Upper lobe of left lung (tissue), 6 donors: ENCODE results near the gene PPIE. TPM values are rescaled to one million over a fixed set of nuclear protein-coding genes. Genes with fewer than 3 reads are reported as not detected.
"Not testable (repeated sequence)": the region's sequence is repeated elsewhere in the genome, so short reads cannot be mapped to it uniquely, and the experiment has no call there.

Source experiments
- ATAC-seq, 2 donors: fragments of 200-7000 bp; cut with Tn5 transposase; one replicate each; pipeline ENCODE4 v1.9.1; 2022; ENCODE audit warnings: mild to moderate bottlenecking in 2 of 2, moderate library complexity in 2 of 2; ENCODE audit not compliant: low FRiP score in 2 of 2
- DNase-seq, 2 donors: peaks; one replicate each; pipeline ENCODE4 v3.0.0-alpha.2; 2019 to 2020
- H3K27ac ChIP-seq, 4 donors: fragments of 200-600 bp; sonication (generic); one replicate each; pipeline ENCODE4 v1.5.1; 2016 to 2019
- H3K27me3 ChIP-seq, 4 donors: fragments of 200-600 bp; sonication (generic); one replicate each; pipeline ENCODE4 v1.5.1; 2017 to 2019
- H3K36me3 ChIP-seq, 4 donors: fragments of 200-600 bp; sonication (generic); one replicate each; pipeline ENCODE4 v1.5.1; 2016 to 2019
- H3K4me1 ChIP-seq, 4 donors: fragments of 200-600 bp; sonication (generic); one replicate each; pipeline ENCODE4 v1.5.1; 2018 to 2019
- H3K4me3 ChIP-seq, 4 donors: fragments of 200-600 bp; sonication (generic); one replicate each; pipeline ENCODE4 v1.5.1; 2017 to 2019; ENCODE audit warnings: mild to moderate bottlenecking in 2 of 4, moderate library complexity in 1 of 4
- H3K9me3 ChIP-seq, 4 donors: fragments of 200-600 bp; sonication (generic); one replicate each; pipeline ENCODE4 v1.5.1; 2018 to 2019
- CTCF ChIP-seq, 6 experiments: fragments of 450-650 bp in 4 of 6; fragments of 200-600 bp in 2 of 6; sonication (generic) in 2 of 6; IDR thresholded peaks; one replicate each; pipeline ENCODE4 v1.5.1; 2016 to 2019; ENCODE audit warnings: antibody characterized with exemption in 6 of 6
- EP300 ChIP-seq, 4 donors: sonication (generic); formaldehyde crosslinking; IDR thresholded peaks; one replicate each; pipeline ENCODE4 v1.5.1; 2017; ENCODE audit warnings: antibody characterized with exemption in 4 of 4, control low read depth in 2 of 4
- POLR2A ChIP-seq, 4 donors: fragments of 450-650 bp; IDR thresholded peaks; one replicate each; pipeline ENCODE4 v1.5.1; 2016 to 2017; ENCODE audit warnings: antibody characterized with exemption in 4 of 4, mild to moderate bottlenecking in 2 of 4
- POLR2AphosphoS5 ChIP-seq, 2 donors: sonication (generic); formaldehyde crosslinking; IDR thresholded peaks; one replicate each; pipeline ENCODE4 v1.5.1; 2017; ENCODE audit warnings: antibody characterized with exemption in 2 of 2
- WGBS, 2 donors: methylation state at CpG; one replicate each; pipeline ENCODE4 v1.1.5; 2017 to 2018; 5-methylcytosine and 5-hydroxymethylcytosine counted together
- total RNA-seq, 6 donors: library from RNA; depleted of rRNA in 4 of 6; stranded (reverse); fragments of >200 nt in 4 of 6; gene quantifications; one replicate each; pipeline versions ENCODE4 v1.1.0 to v1.2.1, GENCODE V29; 2016 to 2021
- donor health status: DM: no; HTN: no; CAD: no; lungs with moderate emphysema.
- donor health status: DM: no; HTN: yes; CAD: no; lungs with severe emphysema.

Gene PPIE
- total RNA-seq, 6 donors from 2014 or later: 23.6 to 54.5 (median 36.1) TPM

GRCh38 chr1:39781349-39781715 lies 42.6 kb downstream of the PPIE start:
- Histone ChIP-seq H3K4me3 (no peak overlapping the region), H3K27me3 (no peaks in the 10 kb centered on the region), H3K9me3 (no peaks in the 10 kb centered on the region), H3K4me1 (no peaks in the 10 kb centered on the region), H3K27ac (no peak overlapping the region), H3K36me3 (no peaks in the 10 kb centered on the region)
- no peak for TF ChIP-seq CTCF (IDR thresholded peaks at IDR 0.05)
- ATAC-seq (no peak), DNase-seq (no peak)
- WGBS, 2 donors: 83 to 92% methylated on average over 2 of the region's 2 CpGs

- no peaks in the 10 kb centered on the region for H3K9me3 ChIP-seq
- no peak overlapping the region for H3K27ac ChIP-seq
- WGBS, 2 donors: 87 to 92% methylated on average over 6 of the region's 6 CpGs
- TF ChIP-seq POLR2AphosphoS5 (IDR thresholded peaks at IDR 0.05): no peak
- no peak for TF ChIP-seq CTCF (IDR thresholded peaks at IDR 0.05)
- TF ChIP-seq EP300 (IDR thresholded peaks at IDR 0.05): no peak
- no peak for TF ChIP-seq POLR2A (IDR thresholded peaks at IDR 0.05)
- DNase-seq: no peak
- H3K4me1 ChIP-seq: peaks cover 0 to 3% (median 0%) of the 10 kb centered on the region in 4 donors
- ATAC-seq: no peak
- H3K4me3 ChIP-seq: no peak overlapping the region
- no peaks in the 10 kb centered on the region for H3K36me3 ChIP-seq
- H3K27me3 ChIP-seq: no peaks in the 10 kb centered on the region
These were observed 43.4 kb downstream of the PPIE start for GRCh38 chr1:39782103-39782502.

- WGBS, 2 donors: 84 to 95% methylated on average over 10 of the region's 10 CpGs
These were observed 44.0 kb downstream of the PPIE start for GRCh38 chr1:39782685-39783084.

GRCh38 chr1:39786303-39787107 lies 47.8 kb downstream of the PPIE start:
- not testable (repeated sequence) for H3K9me3 ChIP-seq, H3K27ac ChIP-seq, ATAC-seq, DNase-seq, H3K36me3 ChIP-seq, H3K4me3 ChIP-seq
- peaks cover 0 to 20% (median 2%) of the 10 kb centered on the region in 4 donors for H3K27me3 ChIP-seq
- WGBS, 2 donors: 86 to 92% methylated on average over 3 to 10 of the region's 12 CpGs
- peaks cover 4 to 30% (median 10%) of the 10 kb centered on the region in 4 donors for H3K4me1 ChIP-seq

More at GRCh38 chr1:39782685-39783084, 44.0 kb downstream of the PPIE start:
- not testable (repeated sequence) for H3K27ac ChIP-seq, ATAC-seq, H3K4me1 ChIP-seq, H3K4me3 ChIP-seq, H3K27me3 ChIP-seq, DNase-seq, H3K36me3 ChIP-seq, H3K9me3 ChIP-seq

- H3K36me3 ChIP-seq, H3K9me3 ChIP-seq, H3K27ac ChIP-seq, DNase-seq, H3K4me3 ChIP-seq, ATAC-seq: not testable (repeated sequence)
- Histone ChIP-seq H3K27me3 (peaks cover 0 to 20% (median 2%) of the 10 kb centered on the region in 4 donors), H3K4me1 (peaks cover 4 to 30% (median 10%) of the 10 kb centered on the region in 4 donors)
- 84 to 92% methylated on average over 5 of the region's 5 CpGs for WGBS, 2 donors
These were observed 48.4 kb downstream of the PPIE start for GRCh38 chr1:39787108-39787375.

- no peak overlapping the region for H3K4me3 ChIP-seq
- peaks cover 0 to 20% (median 2%) of the 10 kb centered on the region in 4 donors for H3K27me3 ChIP-seq
- no peaks in the 10 kb centered on the region for H3K36me3 ChIP-seq
- TF ChIP-seq POLR2A (IDR thresholded peaks at IDR 0.05): no peak
- TF ChIP-seq CTCF (IDR thresholded peaks at IDR 0.05): no peak
- TF ChIP-seq EP300 (IDR thresholded peaks at IDR 0.05): no peak
- TF ChIP-seq POLR2AphosphoS5 (IDR thresholded peaks at IDR 0.05): no peak
- no peaks in the 10 kb centered on the region for H3K9me3 ChIP-seq
- 57 to 70% methylated on average over 5 to 8 of the region's 11 CpGs for WGBS, 2 donors
- peaks cover 4 to 30% (median 10%) of the 10 kb centered on the region in 4 donors for H3K4me1 ChIP-seq
- no peak for DNase-seq
- H3K27ac ChIP-seq: no peak overlapping the region
- ATAC-seq: no peak
These were observed 48.8 kb downstream of the PPIE start for GRCh38 chr1:39787468-39787867.

GRCh38 chr1:39787964-39788363 lies 49.3 kb downstream of the PPIE start:
- DNase-seq: peak in 1 of 2 donors; percentile 86
- H3K4me3 ChIP-seq: peak overlapping the region in 3 of 4 donors; percentile 67 to 74 (median 69)
- H3K4me1 ChIP-seq: peaks cover 4 to 30% (median 10%) of the 10 kb centered on the region in 4 donors
- not testable (repeated sequence) for H3K36me3 ChIP-seq, H3K27ac ChIP-seq, H3K9me3 ChIP-seq, ATAC-seq
- H3K27me3 ChIP-seq: peaks cover 0 to 20% (median 2%) of the 10 kb centered on the region in 4 donors
- 36% methylated on average over 14 of the region's 55 CpGs; no CpG with 5 or more reads in 1 of the 2 donors for WGBS, 2 donors
